Vagina (tissue), 2 donors: ENCODE measurements around the gene SPTBN1.

Experiments
- CTCF ChIP-seq, 3 experiments: fragments of 450-650 bp in 2 of 3; fragments of 200-600 bp in 1 of 3; sonication (generic) in 1 of 3; IDR thresholded peaks; one replicate each; pipeline ENCODE4 v1.5.1; 2017 to 2019; ENCODE audit warnings: antibody characterized with exemption in 3 of 3, mild to moderate bottlenecking in 2 of 3, moderate library complexity in 2 of 3
- POLR2A ChIP-seq, 2 donors: fragments of 450-650 bp; IDR thresholded peaks; one replicate each; pipeline ENCODE4 v1.6.1; 2017; ENCODE audit warnings: antibody characterized with exemption in 2 of 2, mild to moderate bottlenecking in 2 of 2, moderate library complexity in 2 of 2

GRCh38 chr2:54417577-54417976 is 38.5 kb upstream of the SPTBN1 start:
- TF ChIP-seq CTCF (IDR thresholded peaks at IDR 0.05) (no peak), POLR2A (IDR thresholded peaks at IDR 0.05) (no peak)
